Osteoblast (primary cell): ENCODE measurements around the gene EXOC7. TPM values are rescaled to one million over a fixed set of nuclear protein-coding genes. Genes with fewer than 3 reads are reported as not detected.
A peak's percentile ranks its signal among the peaks of the same experiment; 100 is the strongest.

Experiments
- DNase-seq: peaks from one replicate; pipeline ENCODE4 v3.0.0; 2011; ENCODE audit warnings: low spot score, mixed read lengths; ENCODE audit not compliant: insufficient read length; ENCODE audit errors: missing footprints
- H2AFZ ChIP-seq: 2 replicates; pipeline ENCODE4 v1.6.0; 2011; ENCODE audit warnings: mild to moderate bottlenecking, low read length
- H3K27ac ChIP-seq: 2 replicates; pipeline ENCODE4 v1.5.1; 2011; ENCODE audit warnings: mild to moderate bottlenecking, low read depth, low read length, moderate library complexity
- H3K27me3 ChIP-seq: 2 replicates; pipeline ENCODE4 v1.6.0; 2012; ENCODE audit warnings: mild to moderate bottlenecking, control low read depth, inconsistent platforms, low read length, moderate library complexity; ENCODE audit not compliant: insufficient read depth
- H3K36me3 ChIP-seq: 2 replicates; pipeline ENCODE4 v1.5.1; 2011; ENCODE audit warnings: mild to moderate bottlenecking, low read length, control low read depth, moderate library complexity; ENCODE audit not compliant: insufficient read depth
- H3K4me1 ChIP-seq: 2 replicates; pipeline ENCODE4 v1.5.1; 2011; ENCODE audit warnings: mild to moderate bottlenecking, low read length, control low read depth, moderate library complexity; ENCODE audit not compliant: insufficient read depth
- H3K4me2 ChIP-seq: 2 replicates; pipeline ENCODE4 v1.6.0; 2011; ENCODE audit warnings: mild to moderate bottlenecking, low read length; ENCODE audit not compliant: insufficient read depth
- H3K4me3 ChIP-seq: fragments of 200-600 bp; sonication (generic); 3 replicates; pipeline ENCODE4 v1.5.1; 2012; ENCODE audit warnings: mild to moderate bottlenecking, low read length, inconsistent platforms; ENCODE audit not compliant: insufficient read depth
- H3K79me2 ChIP-seq: 2 replicates; pipeline ENCODE4 v1.6.0; 2012; ENCODE audit warnings: mild to moderate bottlenecking, low read length, control low read depth, inconsistent platforms; ENCODE audit not compliant: insufficient read depth
- H3K9me3 ChIP-seq: 2 replicates; pipeline ENCODE4 v1.5.1; 2011; ENCODE audit warnings: low read depth, low read length, control low read depth
- H4K20me1 ChIP-seq: 2 replicates; pipeline ENCODE4 v1.6.0; 2012; ENCODE audit warnings: mild to moderate bottlenecking, low read length, control low read depth; ENCODE audit not compliant: insufficient read depth
- total RNA-seq: library from RNA; depleted of rRNA; stranded (reverse); fragments of >200 nt; gene quantifications from 2 replicates; pipeline ENCODE4 v1.2.3, GENCODE V29; 2012
- TF ChIP-seq, protein P1 (sequence below): IDR thresholded peaks from 2 replicates; pipeline ENCODE4 v1.5.1; 2011; ENCODE audit warnings: mild to moderate bottlenecking, low read depth, low read length, moderate library complexity; ENCODE audit errors: extremely low read depth

The EXOC7 gene
- total RNA-seq, 1 donor = 102 TPM

GRCh38 chr17:76075364-76076145, 28.0 kb downstream of the EXOC7 start:
- H2AFZ ChIP-seq = no peak overlapping the region

DNA sequence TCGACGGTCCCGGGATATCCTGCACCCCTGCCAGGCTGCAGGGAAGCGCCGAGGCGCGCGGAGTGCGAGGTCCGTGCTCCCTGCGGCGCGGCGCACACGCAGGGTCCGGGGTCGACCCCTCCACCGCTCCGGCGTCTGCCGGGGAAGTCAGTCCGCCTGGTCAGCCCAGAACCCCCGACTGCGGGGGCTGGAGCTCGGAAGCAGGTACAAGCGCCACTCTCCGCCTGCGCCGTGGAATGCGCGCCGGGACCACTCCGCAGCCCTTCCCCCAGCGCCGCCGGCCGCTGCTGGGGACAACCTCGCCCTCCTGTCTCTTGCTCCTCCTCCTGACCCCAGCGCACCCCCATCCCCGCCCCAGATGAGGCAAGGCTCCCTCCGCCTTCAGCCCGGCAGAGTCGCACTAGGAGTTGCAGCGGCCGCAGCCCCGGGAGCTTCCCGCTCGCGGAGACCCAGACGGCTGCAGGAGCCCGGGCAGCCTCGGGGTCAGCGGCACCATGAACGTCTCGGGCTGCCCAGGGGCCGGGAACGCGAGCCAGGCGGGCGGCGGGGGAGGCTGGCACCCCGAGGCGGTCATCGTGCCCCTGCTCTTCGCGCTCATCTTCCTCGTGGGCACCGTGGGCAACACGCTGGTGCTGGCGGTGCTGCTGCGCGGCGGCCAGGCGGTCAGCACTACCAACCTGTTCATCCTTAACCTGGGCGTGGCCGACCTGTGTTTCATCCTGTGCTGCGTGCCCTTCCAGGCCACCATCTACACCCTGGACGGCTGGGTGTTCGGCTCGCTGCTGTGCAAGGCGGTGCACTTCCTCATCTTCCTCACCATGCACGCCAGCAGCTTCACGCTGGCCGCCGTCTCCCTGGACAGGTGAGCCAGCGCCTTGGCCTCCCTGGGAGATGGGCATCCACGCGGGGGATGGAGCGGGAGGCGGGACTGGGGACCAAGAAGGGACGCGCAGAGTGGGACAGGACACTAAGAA, 28.9 kb downstream of the EXOC7 start, which contains the start of gene GALR2:
Gene GALR2, plus strand, starts transcription at position 392 of the 974 bp plus-strand sequence. Its CDS starts 103 bp downstream, at position 495.
- H3K4me2 ChIP-seq = no peak within 1 kb of the TSS
- H2AFZ ChIP-seq = no peak within 1 kb of the TSS
- H3K27ac ChIP-seq = no peak within 1 kb of the TSS
- TF ChIP-seq, protein P1, sequence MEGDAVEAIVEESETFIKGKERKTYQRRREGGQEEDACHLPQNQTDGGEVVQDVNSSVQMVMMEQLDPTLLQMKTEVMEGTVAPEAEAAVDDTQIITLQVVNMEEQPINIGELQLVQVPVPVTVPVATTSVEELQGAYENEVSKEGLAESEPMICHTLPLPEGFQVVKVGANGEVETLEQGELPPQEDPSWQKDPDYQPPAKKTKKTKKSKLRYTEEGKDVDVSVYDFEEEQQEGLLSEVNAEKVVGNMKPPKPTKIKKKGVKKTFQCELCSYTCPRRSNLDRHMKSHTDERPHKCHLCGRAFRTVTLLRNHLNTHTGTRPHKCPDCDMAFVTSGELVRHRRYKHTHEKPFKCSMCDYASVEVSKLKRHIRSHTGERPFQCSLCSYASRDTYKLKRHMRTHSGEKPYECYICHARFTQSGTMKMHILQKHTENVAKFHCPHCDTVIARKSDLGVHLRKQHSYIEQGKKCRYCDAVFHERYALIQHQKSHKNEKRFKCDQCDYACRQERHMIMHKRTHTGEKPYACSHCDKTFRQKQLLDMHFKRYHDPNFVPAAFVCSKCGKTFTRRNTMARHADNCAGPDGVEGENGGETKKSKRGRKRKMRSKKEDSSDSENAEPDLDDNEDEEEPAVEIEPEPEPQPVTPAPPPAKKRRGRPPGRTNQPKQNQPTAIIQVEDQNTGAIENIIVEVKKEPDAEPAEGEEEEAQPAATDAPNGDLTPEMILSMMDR = no peak
- DNase-seq = peak; percentile 85
- H3K9me3 ChIP-seq = no peaks in the 10 kb centered on the region
- peaks cover 17% of the 10 kb centered on the region for H4K20me1 ChIP-seq
- peaks cover 33% of the 10 kb centered on the region for H3K79me2 ChIP-seq
- H3K27me3 ChIP-seq = peaks cover 63% of the 10 kb centered on the region
- H3K4me1 ChIP-seq = peaks cover 12% of the 10 kb centered on the region
- H3K36me3 ChIP-seq = no peaks in the 10 kb centered on the region
- no peak within 1 kb of the TSS for H3K4me3 ChIP-seq

More at GRCh38 chr17:76075364-76076145, 28.0 kb downstream of the EXOC7 start:
- Histone ChIP-seq H3K9me3 (no peaks in the 10 kb centered on the region), H3K4me3 (no peak overlapping the region), H3K79me2 (peaks cover 24% of the 10 kb centered on the region), H3K36me3 (no peaks in the 10 kb centered on the region), H3K4me1 (peaks cover 8% of the 10 kb centered on the region), H3K27me3 (peaks cover 66% of the 10 kb centered on the region), H4K20me1 (peaks cover 14% of the 10 kb centered on the region), H3K4me2 (no peak overlapping the region), H3K27ac (no peak overlapping the region)
- TF ChIP-seq, protein P1 = no peak
- peak; percentile 88 for DNase-seq

DNA sequence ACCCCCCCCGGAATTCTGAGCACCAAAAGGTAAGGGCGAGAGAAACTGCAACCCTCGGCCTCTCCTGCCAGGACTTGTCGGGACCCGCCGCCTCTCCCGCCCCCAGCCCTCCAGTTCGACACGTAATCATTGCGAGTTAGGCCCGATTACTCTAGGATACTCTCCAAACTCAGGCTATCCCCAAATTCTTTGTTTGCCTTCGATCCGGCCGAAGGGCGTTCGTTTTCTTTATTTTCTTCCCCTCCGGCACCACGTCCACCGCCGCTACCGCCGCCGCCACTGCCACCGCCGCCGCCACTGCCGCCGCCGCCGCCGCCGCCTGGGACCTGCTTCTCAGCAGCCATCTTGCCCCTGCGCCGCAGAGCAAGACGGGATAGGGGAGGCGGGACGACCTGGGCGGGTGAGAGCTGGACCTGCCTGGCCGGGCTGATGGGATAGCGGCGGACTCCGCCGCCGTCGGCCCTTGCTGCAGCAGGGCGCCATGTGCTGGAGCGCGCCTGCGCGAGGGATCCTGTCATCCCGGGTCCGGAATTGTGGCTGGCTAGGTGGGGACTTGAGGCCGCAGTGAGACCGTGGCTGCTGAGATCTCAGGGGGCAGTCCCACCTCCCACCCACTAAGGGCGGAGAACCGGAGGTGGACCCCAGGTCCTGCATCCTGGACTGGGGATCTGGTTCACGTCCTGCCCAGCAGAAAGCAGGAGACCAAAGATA, 31.3 kb downstream of the EXOC7 start, which contains the start of gene SRP68:
Gene SRP68, minus strand, starts transcription at position 370 of the 711 bp plus-strand sequence. Its CDS starts 26 bp downstream, at position 344.
- Histone ChIP-seq H3K4me1 (peaks cover 12% of the 10 kb centered on the region), H3K9me3 (no peaks in the 10 kb centered on the region), H3K27ac (peak within 1 kb of the TSS; percentile 82), H4K20me1 (peaks cover 23% of the 10 kb centered on the region), H3K36me3 (peaks cover 7% of the 10 kb centered on the region), H3K4me2 (peak within 1 kb of the TSS; percentile 88), H3K4me3 (peak within 1 kb of the TSS; percentile 80), H3K27me3 (peaks cover 39% of the 10 kb centered on the region), H2AFZ (peak within 1 kb of the TSS; percentile 85), H3K79me2 (peaks cover 54% of the 10 kb centered on the region)
- TF ChIP-seq, protein P1 = no peak
- peak; percentile 100 for DNase-seq
